Astrocyte (in vitro differentiated cells and primary cell): ENCODE results near the gene PRSS33. TPM values are rescaled to one million over a fixed set of nuclear protein-coding genes. Genes with fewer than 3 reads are reported as not detected.

Experiments
- DNase-seq: peaks from one replicate; pipeline ENCODE4 v3.0.0-alpha.2; 2010; ENCODE audit warnings: low read depth
- FAIRE-seq: peaks from 2 replicates; lab custom pipeline; 2011; peaks lifted over from hg19 to GRCh38; lab: Jason Lieb, UNC
- H2AFZ ChIP-seq: 2 replicates; pipeline ENCODE4 v1.6.0; 2012; ENCODE audit warnings: low read depth, low read length, inconsistent platforms
- H3K27ac ChIP-seq: 2 replicates; pipeline ENCODE4 v1.5.1; 2011; ENCODE audit warnings: low read depth, low read length, inconsistent platforms
- H3K27me3 ChIP-seq: 2 replicates; pipeline ENCODE4 v1.6.0; 2011; ENCODE audit warnings: low read length, inconsistent platforms; ENCODE audit not compliant: insufficient read depth
- H3K36me3 ChIP-seq: 2 replicates; pipeline ENCODE4 v1.5.1; 2011; ENCODE audit warnings: low read length, inconsistent platforms; ENCODE audit not compliant: insufficient read depth
- H3K4me1 ChIP-seq: 2 replicates; pipeline ENCODE4 v1.5.1; 2011; ENCODE audit warnings: low read length, inconsistent platforms; ENCODE audit not compliant: insufficient read depth
- H3K4me2 ChIP-seq: 2 replicates; pipeline ENCODE4 v1.6.0; 2012; ENCODE audit warnings: low read length, inconsistent platforms
- H3K4me3 ChIP-seq: 2 replicates; pipeline ENCODE4 v1.5.1; 2011; ENCODE audit warnings: low read depth, mild to moderate bottlenecking, low read length, inconsistent platforms; ENCODE audit not compliant: insufficient read depth
- H3K79me2 ChIP-seq: 2 replicates; pipeline ENCODE4 v1.6.0; 2012; ENCODE audit warnings: mild to moderate bottlenecking, low read length, inconsistent platforms; ENCODE audit not compliant: insufficient read depth
- H3K9ac ChIP-seq: 2 replicates; pipeline ENCODE4 v1.6.0; 2012; ENCODE audit warnings: mild to moderate bottlenecking, low read length, inconsistent platforms
- H3K9me3 ChIP-seq: 2 replicates; pipeline ENCODE4 v1.5.1; 2012; ENCODE audit warnings: low read depth, mild to moderate bottlenecking, low read length, inconsistent platforms; ENCODE audit not compliant: insufficient read depth
- H4K20me1 ChIP-seq: 2 replicates; pipeline ENCODE4 v1.6.0; 2012; ENCODE audit warnings: low read length, inconsistent platforms; ENCODE audit not compliant: insufficient read depth
- H3K27ac Mint-ChIP-seq: one replicate; pipeline ENCODE4 v1.8.0; 2021; ENCODE audit warnings: mild to moderate bottlenecking, mixed read lengths; ENCODE audit not compliant: unreplicated experiment
- H3K27me3 Mint-ChIP-seq: one replicate; pipeline ENCODE4 v1.8.0; 2021; ENCODE audit warnings: low read depth, mixed read lengths; ENCODE audit not compliant: unreplicated experiment
- H3K36me3 Mint-ChIP-seq: one replicate; pipeline ENCODE4 v1.8.0; 2021; ENCODE audit warnings: low read depth, mixed read lengths; ENCODE audit not compliant: unreplicated experiment
- H3K4me1 Mint-ChIP-seq: one replicate; pipeline ENCODE4 v1.8.0; 2021; ENCODE audit warnings: low read depth, mixed read lengths; ENCODE audit not compliant: unreplicated experiment
- H3K4me3 Mint-ChIP-seq: one replicate; pipeline ENCODE4 v1.8.0; 2021; ENCODE audit warnings: mild to moderate bottlenecking, moderate library complexity, mixed read lengths; ENCODE audit not compliant: unreplicated experiment
- H3K9me3 Mint-ChIP-seq: one replicate; pipeline ENCODE4 v1.8.0; 2021; ENCODE audit warnings: mild to moderate bottlenecking, mixed read lengths; ENCODE audit not compliant: unreplicated experiment
- CTCF ChIP-seq: IDR thresholded peaks from 2 replicates; pipeline ENCODE4 v1.5.1; 2011; ENCODE audit warnings: low read depth, mild to moderate bottlenecking, inconsistent platforms, low read length, moderate library complexity; ENCODE audit not compliant: insufficient read depth
- EZH2 ChIP-seq: IDR thresholded peaks from 2 replicates; pipeline ENCODE4 v1.6.1; 2012; ENCODE audit warnings: mild to moderate bottlenecking, low read length, inconsistent platforms; ENCODE audit not compliant: insufficient read depth
- total RNA-seq: library from RNA; stranded (reverse); gene quantifications from 2 replicates; pipeline ENCODE4 v1.2.1, GENCODE V29; 2021

The PRSS33 gene
- total RNA-seq, 1 donor from 2014 or later, result not detected

GRCh38 chr16:2791174-2791573 is 3.8 kb upstream of the PRSS33 start:
- Histone ChIP-seq H4K20me1 (no peaks in the 10 kb centered on the region), H3K27me3 (peaks cover 20% of the 10 kb centered on the region), H3K4me1 (no peaks in the 10 kb centered on the region), H2AFZ (no peak overlapping the region), H3K9ac (no peak overlapping the region), H3K4me2 (no peak overlapping the region), H3K9me3 (no peaks in the 10 kb centered on the region), H3K27ac (no peak overlapping the region), H3K79me2 (no peaks in the 10 kb centered on the region), H3K4me3 (no peak overlapping the region), H3K36me3 (no peaks in the 10 kb centered on the region)
- Mint-ChIP-seq H3K36me3 (no peaks in the 10 kb centered on the region), H3K4me3 (no peak overlapping the region), H3K9me3 (peaks cover 3% of the 10 kb centered on the region), H3K27me3 (peaks cover 29% of the 10 kb centered on the region), H3K27ac (no peak overlapping the region), H3K4me1 (peaks cover 8% of the 10 kb centered on the region)
- no peak for TF ChIP-seq EZH2
- no peak for TF ChIP-seq CTCF
- DNase-seq, result no peak
- FAIRE-seq, result no peak

- Mint-ChIP-seq H3K9me3 (peaks cover 3% of the 10 kb centered on the region), H3K27ac (no peak overlapping the region), H3K4me3 (no peak overlapping the region), H3K36me3 (no peaks in the 10 kb centered on the region), H3K27me3 (peaks cover 32% of the 10 kb centered on the region), H3K4me1 (peaks cover 3% of the 10 kb centered on the region)
- Histone ChIP-seq H3K4me2 (no peak overlapping the region), H3K27ac (no peak overlapping the region), H3K4me1 (no peaks in the 10 kb centered on the region), H3K79me2 (no peaks in the 10 kb centered on the region), H3K27me3 (peaks cover 22% of the 10 kb centered on the region), H3K36me3 (no peaks in the 10 kb centered on the region), H3K4me3 (no peak overlapping the region), H4K20me1 (no peaks in the 10 kb centered on the region), H3K9ac (no peak overlapping the region), H3K9me3 (no peaks in the 10 kb centered on the region), H2AFZ (no peak overlapping the region)
- DNase-seq (no peak), FAIRE-seq (no peak)
- no peak for TF ChIP-seq EZH2
- no peak for TF ChIP-seq CTCF
These were observed 3.3 kb upstream of the PRSS33 start for GRCh38 chr16:2790631-2791030.

- Histone ChIP-seq H2AFZ (no peak overlapping the region), H3K4me3 (no peak overlapping the region), H3K9me3 (no peaks in the 10 kb centered on the region), H3K27me3 (peaks cover 29% of the 10 kb centered on the region), H3K4me1 (peaks cover 8% of the 10 kb centered on the region), H3K4me2 (no peak overlapping the region), H3K27ac (no peak overlapping the region), H3K36me3 (no peaks in the 10 kb centered on the region), H3K9ac (no peak overlapping the region), H3K79me2 (no peaks in the 10 kb centered on the region), H4K20me1 (no peaks in the 10 kb centered on the region)
- Mint-ChIP-seq H3K4me3 (no peak overlapping the region), H3K4me1 (no peaks in the 10 kb centered on the region), H3K36me3 (no peaks in the 10 kb centered on the region), H3K27me3 (peaks cover 39% of the 10 kb centered on the region), H3K27ac (no peak overlapping the region), H3K9me3 (peaks cover 3% of the 10 kb centered on the region)
- no peak for DNase-seq
- FAIRE-seq, result no peak
- TF ChIP-seq CTCF, result no peak
- TF ChIP-seq EZH2, result no peak
These were observed 601 bp upstream of the PRSS33 start for GRCh38 chr16:2787961-2788360.
